HepG2 (cell line): ENCODE results near the gene RINL. TPM values are rescaled to one million over a fixed set of nuclear protein-coding genes. Genes with fewer than 3 reads are reported as not detected.

ENCODE experiments used
- CBX2 ChIP-seq, 2 experiments: fragments of 200-600 bp in 1 of 2; sonication (generic); formaldehyde crosslinking in 1 of 2; IDR thresholded peaks; 2 replicates each; pipeline versions ENCODE4 v1.7.0 to v1.8.1; 2018 to 2022; ENCODE audit warnings: low read depth in 2 of 2, low read length in 1 of 2, mild to moderate bottlenecking in 1 of 2, missing genetic modification reagents in 1 of 2
- CEBPG ChIP-seq: IDR thresholded peaks from 2 replicates; pipeline ENCODE4 v1.6.1; 2016
- CREB3 ChIP-seq: sonication (generic); formaldehyde crosslinking; IDR thresholded peaks from 2 replicates; pipeline ENCODE4 v1.5.0; 2020; ENCODE audit warnings: missing genetic modification reagents
- GABPB1 ChIP-seq: IDR thresholded peaks from 2 replicates; pipeline ENCODE4 v1.6.1; 2016; ENCODE audit warnings: mild to moderate bottlenecking, missing genetic modification reagents, moderate library complexity, missing compliant biosample characterization
- GZF1 ChIP-seq: sonication (generic); formaldehyde crosslinking; IDR thresholded peaks from 2 replicates; pipeline ENCODE4 v1.5.1; 2020; ENCODE audit warnings: mild to moderate bottlenecking, missing genetic modification reagents
- ISX ChIP-seq: sonication (generic); formaldehyde crosslinking; conservative IDR thresholded peaks from 2 replicates; pipeline ENCODE4 v1.5.0; 2020; ENCODE audit warnings: missing genetic modification reagents
- MTA3 ChIP-seq: sonication (generic); formaldehyde crosslinking; IDR thresholded peaks from 2 replicates; pipeline ENCODE4 v1.4.0; 2020; ENCODE audit warnings: missing genetic modification reagents
- MYPOP ChIP-seq: sonication (generic); formaldehyde crosslinking; IDR thresholded peaks from 2 replicates; pipeline ENCODE4 v1.8.1; 2023; ENCODE audit warnings: mild to moderate bottlenecking, moderate library complexity, missing genetic modification reagents
- PCBP2 ChIP-seq: fragments of 200-400 bp; formaldehyde crosslinking; optimal IDR thresholded peaks from 2 replicates; pipeline ENCODE3; 2018; ENCODE audit warnings: low read length, low read depth; ENCODE audit not compliant: poor library complexity, severe bottlenecking
- ZNF20 ChIP-seq: sonication (generic); formaldehyde crosslinking; IDR thresholded peaks from 2 replicates; pipeline ENCODE4 v1.4.0; 2020; ENCODE audit warnings: mild to moderate bottlenecking, moderate library complexity, missing genetic modification reagents
- ZNF234 ChIP-seq: sonication (generic); formaldehyde crosslinking; conservative IDR thresholded peaks from 2 replicates; pipeline ENCODE4 v1.5.1; 2020; ENCODE audit warnings: mild to moderate bottlenecking, missing genetic modification reagents
- ZNF333 ChIP-seq: sonication (generic); formaldehyde crosslinking; IDR thresholded peaks from 2 replicates; pipeline ENCODE4 v1.4.0; 2020; ENCODE audit warnings: mild to moderate bottlenecking, missing genetic modification reagents, borderline replicate concordance
- ZNF552 ChIP-seq: sonication (generic); formaldehyde crosslinking; IDR thresholded peaks from 2 replicates; pipeline ENCODE4 v1.9.0; 2022; ENCODE audit warnings: missing genetic modification reagents, mild to moderate bottlenecking, borderline replicate concordance
- ZNF563 ChIP-seq: sonication (generic); formaldehyde crosslinking; IDR thresholded peaks from 2 replicates; pipeline ENCODE4 v1.8.0; 2022; ENCODE audit warnings: mild to moderate bottlenecking, moderate library complexity, missing genetic modification reagents
- ZNF7 ChIP-seq: IDR thresholded peaks from 2 replicates; pipeline ENCODE4 v1.6.1; 2016; ENCODE audit warnings: missing biosample characterization, missing genetic modification reagents
- ZNF770 ChIP-seq: sonication (generic); formaldehyde crosslinking; IDR thresholded peaks from 2 replicates; pipeline ENCODE4 v1.5.0; 2020; ENCODE audit warnings: mild to moderate bottlenecking, missing genetic modification reagents
- ZNF773 ChIP-seq: sonication (generic); formaldehyde crosslinking; IDR thresholded peaks from 2 replicates; pipeline ENCODE4 v1.4.0; 2020; ENCODE audit warnings: missing genetic modification reagents, borderline replicate concordance
- polyA plus RNA-seq, 8 experiments: library from polyadenylated mRNA; depleted of rRNA in 3 of 8; stranded (reverse) in 7 of 8; unstranded in 1 of 8; fragments of >200 nt; fragmentation: Illumina TruSeq in 4 of 8; extraction: Trizol in 4 of 8; gene quantifications; 2 replicates each; pipeline versions ENCODE4 v1.2.1 to v1.2.3, GENCODE V29; 2011 to 2016; ENCODE audit warnings: low read depth in 4 of 8, missing spikeins in 1 of 8, mixed read lengths in 1 of 8; ENCODE audit not compliant: insufficient read depth in 1 of 8
- total RNA-seq, 5 experiments: library from RNA; depleted of rRNA; stranded (reverse); fragments of >200 nt; fragmentation: Illumina TruSeq; extraction: Trizol; gene quantifications; 2 replicates each; pipeline ENCODE4 v1.2.3, GENCODE V29; 2016; ENCODE audit warnings: low read depth in 1 of 5
- TF ChIP-seq, protein P1 (sequence below): sonication (generic); formaldehyde crosslinking; IDR thresholded peaks from 2 replicates; pipeline ENCODE4 v1.4.0; 2020; ENCODE audit warnings: missing genetic modification reagents, borderline replicate concordance
- TF ChIP-seq, protein P2 (sequence below): sonication (generic); formaldehyde crosslinking; IDR thresholded peaks from 2 replicates; pipeline ENCODE4 v1.4.0; 2020; ENCODE audit warnings: missing genetic modification reagents

RINL gene
- total and polyA plus RNA-seq, 2 of the 13 experiments (the other 11 are each of a cell fraction or from before 2014, with no cell fraction given), result 11.4 to 18.0 TPM

DNA sequence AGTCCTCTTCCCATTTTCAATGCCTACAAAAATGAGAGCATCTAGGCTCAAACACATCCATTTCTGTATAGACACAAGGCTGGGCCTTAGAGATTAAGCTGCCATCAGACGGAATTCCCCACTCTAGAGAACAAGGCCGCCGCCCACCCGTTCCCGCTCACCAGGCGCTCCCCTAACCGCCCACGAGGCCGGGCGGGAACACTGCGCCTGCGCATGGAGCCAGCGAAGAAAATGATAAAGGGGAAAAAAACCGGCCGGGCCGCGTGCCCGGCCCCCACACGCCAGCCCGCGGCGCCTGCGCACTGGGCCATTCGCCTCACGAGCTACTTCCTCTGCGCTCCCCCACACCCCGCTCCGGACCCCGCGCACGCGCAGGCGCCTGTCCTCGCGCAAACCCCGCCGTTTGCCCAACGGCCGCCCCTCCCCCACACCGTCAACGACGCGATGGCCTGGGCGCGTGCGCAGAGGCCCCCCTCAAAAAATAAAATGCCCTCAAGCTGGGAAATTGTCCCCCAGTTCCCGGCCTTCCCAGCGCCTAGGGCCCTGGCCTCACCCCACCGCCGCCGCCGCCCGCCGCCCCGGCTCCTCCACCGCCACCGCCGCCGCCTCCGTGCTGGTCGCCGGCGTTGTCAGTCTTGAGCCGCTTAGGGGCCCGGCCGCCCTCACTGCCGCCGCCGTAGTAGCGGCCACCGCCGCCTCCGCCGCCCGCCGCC, 28.8 kb downstream of the RINL start (continued):
- TF ChIP-seq, protein P1, sequence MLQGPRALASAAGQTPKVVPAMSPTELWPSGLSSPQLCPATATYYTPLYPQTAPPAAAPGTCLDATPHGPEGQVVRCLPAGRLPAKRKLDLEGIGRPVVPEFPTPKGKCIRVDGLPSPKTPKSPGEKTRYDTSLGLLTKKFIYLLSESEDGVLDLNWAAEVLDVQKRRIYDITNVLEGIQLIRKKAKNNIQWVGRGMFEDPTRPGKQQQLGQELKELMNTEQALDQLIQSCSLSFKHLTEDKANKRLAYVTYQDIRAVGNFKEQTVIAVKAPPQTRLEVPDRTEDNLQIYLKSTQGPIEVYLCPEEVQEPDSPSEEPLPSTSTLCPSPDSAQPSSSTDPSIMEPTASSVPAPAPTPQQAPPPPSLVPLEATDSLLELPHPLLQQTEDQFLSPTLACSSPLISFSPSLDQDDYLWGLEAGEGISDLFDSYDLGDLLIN (CRISPR knock-in tag), result no peak; the same call in 1 of the 2 replicates
- peak; percentile 45; the same call in 1 of the 2 replicates for TF ChIP-seq GZF1 (CRISPR knock-in tag)
- no peak for TF ChIP-seq CBX2 (IDR thresholded peaks at IDR 0.05; ENCODE audit: low read depth, low read length)
- no peak for TF ChIP-seq CBX2 (CRISPR knock-in tag; IDR thresholded peaks at IDR 0.05; ENCODE audit: low read depth)
- no peak for TF ChIP-seq ZNF552 (CRISPR knock-in tag)
- no peak for TF ChIP-seq ZNF20 (CRISPR knock-in tag)
- TF ChIP-seq MTA3 (CRISPR knock-in tag), result no peak
- no peak for TF ChIP-seq CEBPG (CRISPR knock-in tag)
- peak; percentile 66 for TF ChIP-seq GABPB1 (CRISPR knock-in tag)
- TF ChIP-seq PCBP2, result no peak
- no peak for TF ChIP-seq ZNF333 (CRISPR knock-in tag)
- TF ChIP-seq ZNF7, result no peak
- TF ChIP-seq ZNF773 (CRISPR knock-in tag), result no peak
- TF ChIP-seq ISX (CRISPR knock-in tag), result no peak
- TF ChIP-seq CREB3 (CRISPR knock-in tag), result no peak
- TF ChIP-seq ZNF563 (CRISPR knock-in tag), result peak; percentile 88; the same call in 1 of the 2 replicates
- no peak for TF ChIP-seq MYPOP (CRISPR knock-in tag)
- peak; percentile 64; the same call in 1 of the 2 replicates for TF ChIP-seq ZNF234
- TF ChIP-seq ZNF770 (CRISPR knock-in tag), result no peak
- TF ChIP-seq, protein P2, sequence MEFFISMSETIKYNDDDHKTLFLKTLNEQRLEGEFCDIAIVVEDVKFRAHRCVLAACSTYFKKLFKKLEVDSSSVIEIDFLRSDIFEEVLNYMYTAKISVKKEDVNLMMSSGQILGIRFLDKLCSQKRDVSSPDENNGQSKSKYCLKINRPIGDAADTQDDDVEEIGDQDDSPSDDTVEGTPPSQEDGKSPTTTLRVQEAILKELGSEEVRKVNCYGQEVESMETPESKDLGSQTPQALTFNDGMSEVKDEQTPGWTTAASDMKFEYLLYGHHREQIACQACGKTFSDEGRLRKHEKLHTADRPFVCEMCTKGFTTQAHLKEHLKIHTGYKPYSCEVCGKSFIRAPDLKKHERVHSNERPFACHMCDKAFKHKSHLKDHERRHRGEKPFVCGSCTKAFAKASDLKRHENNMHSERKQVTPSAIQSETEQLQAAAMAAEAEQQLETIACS (CRISPR knock-in tag), result peak; percentile 35; the same call in 1 of the 2 replicates
